K562 (cell line): ENCODE results near the gene PAIP2. TPM values are rescaled to one million over a fixed set of nuclear protein-coding genes. Genes with fewer than 3 reads are reported as not detected.

ENCODE experiments used
- ATAC-seq: fragments of 200-7000 bp; cut with Tn5 transposase; 3 replicates; pipeline ENCODE4 v1.9.1; 2020; ENCODE audit warnings: moderate library complexity
- BruUV-seq: library from RNA; stranded (reverse); fragments of 400-500 nt; replicated peaks from 2 replicates; lab custom pipeline; 2021; lab: Mats Ljungman, UMichigan
- CTCF ChIA-PET: fragments of 300-600 bp; formaldehyde crosslinking; extraction: SDS; loops from one replicate; lab custom pipeline; 2021; ENCODE audit warnings: low intra/inter-chr PET ratio; lab: Yijun Ruan, JAX
- POLR2A ChIA-PET: fragments of 300-600, 350-650 bp; sonication (Branson Sonifier 250); formaldehyde crosslinking; extraction: SDS; loops from one replicate; lab custom pipeline; 2021; ENCODE audit warnings: antibody characterized with exemption, inconsistent platforms; lab: Yijun Ruan, JAX
- DNase-seq, 4 experiments: peaks; one replicate each; pipeline versions ENCODE4 v3.0.0 to v3.0.0-alpha.2; 2011 to 2018; ENCODE audit warnings: low spot score in 3 of 4, mixed read lengths in 3 of 4; ENCODE audit errors: extremely low read depth in 1 of 4
- FAIRE-seq: peaks from 2 replicates; lab custom pipeline; 2011; peaks lifted over from hg19 to GRCh38; lab: Jason Lieb, UNC
- H2AFZ ChIP-seq: 2 replicates; pipeline ENCODE4 v1.6.0; 2011; ENCODE audit warnings: low read depth, low read length, control low read depth, inconsistent platforms
- H3K27ac ChIP-seq: fragments of 200-600 bp; 3 replicates; pipeline ENCODE4 v1.8.0; 2011; ENCODE audit warnings: low read depth, mild to moderate bottlenecking, control low read depth, inconsistent platforms, low read length, moderate library complexity, mixed read lengths; ENCODE audit errors: extremely low read depth
- H3K27me3 ChIP-seq, 2 experiments: fragments of 300-600 bp in 1 of 2; 2 replicates in 1 of 2; 3 replicates in 1 of 2; pipeline versions ENCODE4 v1.6.0 to v1.8.0; 2011; ENCODE audit warnings: inconsistent platforms in 2 of 2, low read length in 2 of 2, mild to moderate bottlenecking in 1 of 2, mixed read lengths in 1 of 2, moderate library complexity in 1 of 2; ENCODE audit not compliant: control insufficient read depth in 2 of 2, insufficient read depth in 2 of 2
- H3K36me3 ChIP-seq: fragments of 300-600 bp; 3 replicates; pipeline ENCODE4 v1.8.0; 2011; ENCODE audit warnings: mild to moderate bottlenecking, low read length, inconsistent platforms; ENCODE audit not compliant: control insufficient read depth, insufficient read depth
- H3K4me1 ChIP-seq, 2 experiments: fragments of 200-600 bp in 1 of 2; replicated peaks in 1 of 2; 2 replicates in 1 of 2; 3 replicates in 1 of 2; pipeline versions ENCODE4 v1.5.1 to v1.8.0; 2011; ENCODE audit warnings: inconsistent platforms in 2 of 2, low read length in 2 of 2, mild to moderate bottlenecking in 1 of 2, mixed read lengths in 1 of 2, moderate library complexity in 1 of 2; ENCODE audit not compliant: control insufficient read depth in 2 of 2, insufficient read depth in 2 of 2
- H3K4me2 ChIP-seq: 2 replicates; pipeline ENCODE4 v1.6.1; 2011; ENCODE audit warnings: low read length, control low read depth, inconsistent platforms, mixed read lengths; ENCODE audit not compliant: insufficient read depth
- H3K4me3 ChIP-seq: fragments of 200-600 bp; sonication (generic), shearing (Covaris generic); 2 replicates; pipeline ENCODE4 v1.5.1; 2016; ENCODE audit warnings: control low read depth, inconsistent platforms
- H3K79me2 ChIP-seq: fragments of 200-600 bp; 3 replicates; pipeline ENCODE4 v1.8.0; 2011; ENCODE audit warnings: low read length, inconsistent platforms; ENCODE audit not compliant: control insufficient read depth, insufficient read depth
- H3K9ac ChIP-seq, 2 experiments: 2 replicates each; pipeline versions ENCODE4 v1.6.0 to v1.6.1; 2011; ENCODE audit warnings: low read depth in 2 of 2, low read length in 2 of 2, control low read depth in 1 of 2, inconsistent platforms in 1 of 2, mild to moderate bottlenecking in 1 of 2, mixed read lengths in 1 of 2; ENCODE audit not compliant: insufficient read depth in 1 of 2
- H3K9me1 ChIP-seq: one replicate; pipeline ENCODE4 v1.6.0; 2011; ENCODE audit warnings: inconsistent platforms, mild to moderate bottlenecking, low read length, moderate library complexity; ENCODE audit not compliant: control insufficient read depth, insufficient read depth
- H3K9me3 ChIP-seq: replicated peaks from 2 replicates; pipeline ENCODE4 v1.5.1; 2011; ENCODE audit warnings: low read depth, low read length, inconsistent platforms; ENCODE audit not compliant: control insufficient read depth, insufficient read depth
- H4K20me1 ChIP-seq: replicated peaks from 2 replicates; pipeline ENCODE4 v1.6.1; 2011; ENCODE audit warnings: low read length, inconsistent platforms, mixed read lengths; ENCODE audit not compliant: control insufficient read depth, insufficient read depth
- HMGN3 ChIP-seq: IDR thresholded peaks from 2 replicates; pipeline ENCODE4 v1.6.1; 2011; ENCODE audit warnings: borderline replicate concordance, low read depth, mild to moderate bottlenecking, mixed read lengths, low read length; ENCODE audit not compliant: insufficient read length; ENCODE audit errors: extremely low read depth
- KHSRP ChIP-seq: fragments of 450-650 bp; IDR thresholded peaks from 2 replicates; pipeline ENCODE4 v1.6.1; 2017
- MYC ChIP-seq, 2 experiments: fragments of 250-450 bp in 1 of 2; sonication (Bioruptor Pico) in 1 of 2; IDR thresholded peaks; 2 replicates each; pipeline versions ENCODE4 v1.5.1 to v1.6.1; 2012 to 2021; ENCODE audit warnings: low read depth in 2 of 2, borderline replicate concordance in 1 of 2, improper control_type of control experiment in 1 of 2, low read length in 1 of 2, mild to moderate bottlenecking in 1 of 2, moderate library complexity in 1 of 2
- RBBP5 ChIP-seq: fragments of 200-600 bp; sonication (generic); IDR thresholded peaks from 2 replicates; pipeline ENCODE4 v1.6.1; 2012; ENCODE audit warnings: borderline replicate concordance, mild to moderate bottlenecking, low read length, control low read depth, inconsistent platforms; ENCODE audit not compliant: insufficient read depth, poor library complexity, severe bottlenecking
- USF1 ChIP-seq: sonication (generic); formaldehyde crosslinking; IDR thresholded peaks from 2 replicates; pipeline ENCODE4 v1.9.0; 2022; ENCODE audit warnings: mild to moderate bottlenecking, missing genetic modification reagents
- ZBTB11 ChIP-seq, 3 experiments: fragments of 200-800 bp in 1 of 3; fragments of 250-450 bp in 1 of 3; fragments of 450-650 bp in 1 of 3; sonication (Bioruptor Pico) in 1 of 3; sonication (Bioruptor generic) in 1 of 3; formaldehyde crosslinking in 1 of 3; IDR thresholded peaks; 2 replicates each; pipeline versions ENCODE4 v1.6.1 to v1.8.0; 2016 to 2022; ENCODE audit warnings: mild to moderate bottlenecking in 2 of 3, missing genetic modification characterization in 2 of 3, missing compliant biosample characterization in 1 of 3, moderate library complexity in 1 of 3
- ZBTB9 ChIP-seq: fragments of 450-650 bp; formaldehyde crosslinking; IDR thresholded peaks from 2 replicates; pipeline ENCODE4 v1.4.0; 2020; ENCODE audit warnings: mild to moderate bottlenecking, moderate library complexity
- WGBS: fragments of 100-300 bp; shearing (Covaris generic); methylation state at CpG from one replicate; pipeline ENCODE4 v1.1.6; 2016; ENCODE audit warnings: low coverage, mixed read lengths; ENCODE audit not compliant: insufficient coverage; ENCODE audit errors: missing lambda C conversion rate; 5-methylcytosine and 5-hydroxymethylcytosine counted together
- in situ Hi-C: fragments of 300-500 bp; cut with MboI; formaldehyde crosslinking; loops from 4 replicates; pipeline ENCODE4 v1.15.0; 2018; ENCODE audit warnings: inconsistent platforms, mixed read lengths
- intact Hi-C: fragments of 100-400 bp; cut with micrococcal nuclease; formaldehyde crosslinking; loops from 2 replicates; pipeline ENCODE4 v1.14.2; 2022
- polyA plus RNA-seq, 8 experiments: library from polyadenylated mRNA; depleted of rRNA in 4 of 8; stranded (reverse) in 5 of 8; unstranded in 3 of 8; fragments of >200 nt; fragmentation: Nextera tagmentation in 2 of 8; fragmentation: Illumina TruSeq in 1 of 8; extraction: Ambion mirVana in 2 of 8; extraction: Trizol in 1 of 8; gene quantifications; 2 replicates each; pipeline versions ENCODE4 v1.2.1 to v1.2.3, GENCODE V29; 2011 to 2014; ENCODE audit warnings: inconsistent platforms in 1 of 8, missing spikeins in 1 of 8
- total RNA-seq, 7 experiments: library from RNA; depleted of rRNA in 6 of 7; stranded (reverse); fragments of >200 nt in 6 of 7; fragmentation: Illumina TruSeq in 2 of 7; extraction: Trizol in 2 of 7; gene quantifications; 2 replicates each; pipeline versions ENCODE4 v1.2.1 to v1.2.3, GENCODE V29; 2011 to 2021; ENCODE audit warnings: low replicate concordance in 1 of 7

The PAIP2 gene
- total and polyA plus RNA-seq, 9 of the 15 experiments (the other 6 are each of a cell fraction or from before 2014, with no cell fraction given) = 78.3 to 187 (median 128) TPM

GRCh38 chr5:139383993-139384590 lies 42.4 kb downstream of the PAIP2 start:
- H4K20me1 ChIP-seq = no peaks in the 10 kb centered on the region
- FAIRE-seq = no peak
- no peak overlapping the region for H3K4me3 ChIP-seq
- H3K36me3 ChIP-seq = no peaks in the 10 kb centered on the region
- DNase-seq = no peak
- H3K79me2 ChIP-seq = no peaks in the 10 kb centered on the region
- WGBS = 76% methylated on average over 7 of the region's 7 CpGs
- H2AFZ ChIP-seq = peak overlapping the region; percentile 78
- in situ Hi-C loops = no loop called here
- peak overlapping the region; percentile 51 to 91; a peak in 3 of 4 replicates for H3K9ac ChIP-seq
- POLR2A ChIA-PET = interaction anchor here (0.6 to 1.2 kb wide), 5 partner anchors 15 to 205 kb away, joined by 3 to 5 read pairs (median 3); no protein-coding TSS in a partner anchor
- no peak for ATAC-seq
- TF ChIP-seq USF1 (CRISPR knock-in tag) = 0 out of 2 replicates have a peak, but pooled peaks have one; percentile 19
- TF ChIP-seq HMGN3 = peak; percentile 28
- no peak for TF ChIP-seq MYC (IDR thresholded peaks at IDR 0.05; ENCODE audit: low read depth, low read length)
- no peak for TF ChIP-seq MYC (CRISPR knock-in tag; IDR thresholded peaks at IDR 0.05; ENCODE audit: borderline replicate concordance, low read depth)
- 0 out of 6 replicates have a peak, but pooled peaks of 1 of the 3 experiments have one; percentile 25 for TF ChIP-seq ZBTB11 (CRISPR knock-in tag; IDR thresholded peaks at IDR 0.05)
- peak; percentile 2 for TF ChIP-seq RBBP5
- TF ChIP-seq ZBTB9 (CRISPR knock-in tag) = no peak
- TF ChIP-seq KHSRP = no peak
- H3K27me3 ChIP-seq = no peaks in the 10 kb centered on the region
- CTCF ChIA-PET = interaction anchor here (0.9 kb wide), 1 partner anchor 121 kb away, joined by 3 read pairs; no protein-coding TSS in a partner anchor
- H3K27ac ChIP-seq = no peak overlapping the region
- no peaks in the 10 kb centered on the region; the same call in 1 of the 2 replicates for H3K9me3 ChIP-seq
- intact Hi-C loops = loop anchor here (2.0 kb wide), 1 partner anchor 19 kb away; no protein-coding TSS in a partner anchor
- H3K4me2 ChIP-seq = peak overlapping the region; percentile 63
- BruUV-seq = no TSS peak
- no peaks in the 10 kb centered on the region for H3K9me1 ChIP-seq
- peaks cover 26 to 63% of the 10 kb centered on the region in 2 experiments; a peak in 4 of 5 replicates for H3K4me1 ChIP-seq
